ENCODE results near the gene LMAN2.
"Not testable (repeated sequence)": the region's sequence is repeated elsewhere in the genome, so short reads cannot be mapped to it uniquely, and the experiment has no call there.

The LMAN2 gene

DNA sequence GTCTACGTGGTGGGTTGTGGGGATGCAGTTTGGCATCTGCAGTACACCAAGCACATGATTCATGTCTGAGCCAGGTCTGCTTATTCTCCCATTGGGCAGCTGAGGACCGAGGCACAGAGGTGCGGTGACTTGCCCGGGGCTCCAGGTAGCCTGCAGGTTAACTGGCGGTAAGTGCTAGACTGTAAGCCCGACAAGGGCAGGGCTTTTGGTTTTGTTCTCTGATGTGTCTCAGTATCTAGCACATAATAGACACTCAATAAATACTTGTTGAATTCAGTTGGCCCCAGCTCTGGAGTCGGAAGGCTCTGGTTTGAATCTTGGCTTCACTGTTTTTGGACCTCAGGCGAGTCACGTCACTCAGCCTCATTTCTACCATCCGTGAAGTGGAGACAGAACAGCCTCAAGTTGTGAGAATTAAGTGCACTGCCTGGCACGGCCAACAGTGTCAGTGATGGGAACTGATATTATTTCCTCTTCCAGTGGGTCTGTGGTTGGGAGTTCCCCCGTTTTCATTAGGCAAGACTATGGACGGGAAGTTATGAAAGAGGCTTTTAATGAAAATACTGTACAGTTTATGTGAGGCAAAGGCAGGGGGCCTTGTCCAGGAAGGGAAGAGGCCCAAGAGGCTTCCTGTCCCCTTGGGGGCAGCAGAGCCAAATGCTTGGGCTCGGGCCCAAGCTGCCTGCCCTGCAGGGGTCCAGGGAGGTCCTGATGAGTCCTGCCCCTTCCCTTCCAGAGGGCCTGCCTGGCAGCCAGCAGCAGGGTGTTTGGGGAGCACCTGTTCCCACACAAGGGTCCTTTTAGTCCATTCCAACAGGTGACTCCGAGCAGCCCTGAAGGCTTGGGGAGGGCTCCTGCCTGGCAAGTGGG is 44.6 kb downstream of the LMAN2 start:
- no peak for DNase-seq (ENCODE audit: low read depth)

DNA sequence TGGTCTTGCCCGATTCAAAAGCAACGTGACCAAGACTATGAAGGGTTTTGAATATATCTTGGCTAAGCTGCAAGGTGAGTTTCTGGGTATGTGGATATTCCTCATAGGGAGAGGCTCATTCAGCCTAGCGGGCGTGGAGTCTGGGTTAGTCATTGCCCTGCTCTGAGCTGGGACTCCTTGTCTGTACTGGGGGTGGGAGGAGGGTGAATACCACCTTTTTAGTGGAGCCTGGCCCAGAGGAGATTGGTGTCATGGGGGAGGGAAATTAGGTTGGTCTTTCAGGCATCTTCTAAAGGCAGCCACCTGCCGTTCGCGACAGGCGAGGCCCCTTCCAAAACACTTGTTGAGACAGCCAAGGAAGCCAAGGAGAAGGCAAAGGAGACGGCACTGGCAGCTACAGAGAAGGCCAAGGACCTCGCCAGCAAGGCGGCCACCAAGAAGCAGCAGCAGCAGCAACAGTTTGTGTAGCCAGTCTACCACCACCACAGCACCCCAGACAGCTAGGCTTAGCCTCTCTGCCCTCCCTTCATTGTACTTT is 45.3 kb downstream of the LMAN2 start:
- DNase-seq (ENCODE audit: low read depth) = not testable (repeated sequence)

DNA sequence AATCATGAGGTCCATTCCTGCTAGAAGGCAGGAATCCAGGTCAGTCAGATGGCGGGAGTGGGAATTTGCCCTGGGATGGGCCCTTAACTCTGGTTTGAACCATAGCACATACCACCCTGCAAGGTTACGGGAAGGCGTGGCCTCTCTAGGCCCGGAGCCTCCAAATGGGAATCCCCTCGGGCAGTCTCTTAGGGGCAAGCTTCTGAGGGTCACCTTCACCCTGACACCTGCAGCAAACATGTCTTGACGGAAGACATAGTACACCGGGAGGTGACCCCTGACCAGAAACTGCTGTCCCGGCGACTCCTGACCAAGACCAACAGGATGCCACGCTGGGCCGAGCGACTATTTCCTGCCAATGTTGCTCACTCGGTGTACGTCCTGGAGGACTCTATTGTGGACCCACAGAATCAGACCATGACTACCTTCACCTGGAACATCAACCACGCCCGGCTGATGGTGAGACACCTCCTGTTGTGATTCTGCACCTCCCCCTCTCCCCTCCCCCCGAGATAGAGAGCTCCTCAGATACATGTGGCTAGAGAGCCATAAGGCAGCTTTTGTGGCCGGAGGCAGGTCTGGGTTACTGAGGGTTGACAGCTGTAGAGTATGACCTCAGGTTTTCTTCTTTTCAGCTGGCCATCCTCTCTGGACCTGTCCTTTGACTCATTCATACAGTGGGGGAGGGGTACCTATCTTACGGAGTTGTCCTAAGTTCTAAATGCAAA is 46.9 kb downstream of the LMAN2 start:
- no peak for DNase-seq (ENCODE audit: low read depth)

DNA sequence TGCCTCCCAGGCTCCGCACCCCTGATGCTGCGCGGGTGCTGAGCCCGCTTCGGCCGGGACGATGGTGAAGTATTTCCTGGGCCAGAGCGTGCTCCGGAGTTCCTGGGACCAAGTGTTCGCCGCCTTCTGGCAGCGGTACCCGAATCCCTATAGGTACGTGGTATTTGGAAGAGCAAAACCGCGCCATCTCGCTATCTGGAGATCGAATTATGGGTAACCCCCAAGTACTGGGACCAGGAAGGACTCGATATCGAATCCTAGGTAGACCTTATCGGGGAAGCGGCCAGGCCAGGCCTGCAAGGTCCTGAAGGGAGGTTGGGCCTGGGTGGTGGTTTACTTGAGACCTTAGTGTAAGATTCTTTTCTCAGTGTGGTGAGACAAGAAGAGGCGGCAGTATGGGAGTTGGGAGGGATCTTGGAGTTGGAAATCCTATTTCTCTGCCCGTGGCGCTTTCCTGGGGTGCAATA is 47.5 kb downstream of the LMAN2 start:
- DNase-seq (ENCODE audit: low read depth) = no peak

DNA sequence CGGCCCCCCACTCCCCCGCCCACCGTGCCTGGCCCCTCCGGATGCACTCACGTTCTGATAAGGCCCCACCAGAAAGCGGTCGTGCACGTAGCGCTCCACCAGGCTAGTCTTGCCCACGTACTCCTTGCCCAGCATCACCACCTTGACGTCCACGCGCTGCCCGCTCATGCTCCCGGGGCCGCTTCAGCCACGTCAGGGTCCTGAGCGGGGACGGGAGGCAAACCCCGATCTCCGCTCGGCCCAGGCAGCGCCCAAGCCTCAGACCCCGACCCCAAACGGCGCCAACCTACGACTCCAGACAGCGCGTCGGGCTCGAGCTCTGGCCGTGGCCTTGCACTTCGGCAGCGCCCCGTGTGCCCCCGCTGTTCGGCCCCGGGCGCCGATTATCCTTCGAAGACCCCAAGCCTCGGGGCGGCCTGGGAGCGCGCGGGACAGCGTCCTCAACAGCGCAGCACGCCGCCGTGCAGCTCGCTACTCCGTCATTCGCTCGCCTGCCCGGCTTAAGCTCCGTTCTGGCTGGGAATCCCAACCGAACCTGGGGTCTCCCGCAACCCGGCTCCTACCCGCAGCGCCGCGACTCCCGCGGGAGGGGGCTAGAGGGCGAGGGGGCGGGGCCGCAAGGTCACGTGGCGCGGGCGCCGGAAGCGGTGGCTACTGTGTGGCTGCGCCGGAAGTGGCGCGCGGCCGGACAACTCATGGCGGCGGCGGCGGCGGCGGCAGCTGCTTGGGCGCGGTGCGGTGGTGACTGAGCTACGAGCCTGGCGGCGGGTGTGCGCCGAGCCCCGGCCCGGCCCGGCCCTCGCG is 48.1 kb downstream of the LMAN2 start, which contains the start of the genes PRELID1 and RAB24:
PRELID1 (plus strand) TSS at position 679 of the 804 bp plus-strand sequence. CDS start 187 bp downstream, outside the sequence.
RAB24 (minus strand) TSS at position 599 of the 804 bp plus-strand sequence; CDS start at position 168, 431 bp downstream.
- peak; percentile 52 for DNase-seq (ENCODE audit: low read depth)

DNA sequence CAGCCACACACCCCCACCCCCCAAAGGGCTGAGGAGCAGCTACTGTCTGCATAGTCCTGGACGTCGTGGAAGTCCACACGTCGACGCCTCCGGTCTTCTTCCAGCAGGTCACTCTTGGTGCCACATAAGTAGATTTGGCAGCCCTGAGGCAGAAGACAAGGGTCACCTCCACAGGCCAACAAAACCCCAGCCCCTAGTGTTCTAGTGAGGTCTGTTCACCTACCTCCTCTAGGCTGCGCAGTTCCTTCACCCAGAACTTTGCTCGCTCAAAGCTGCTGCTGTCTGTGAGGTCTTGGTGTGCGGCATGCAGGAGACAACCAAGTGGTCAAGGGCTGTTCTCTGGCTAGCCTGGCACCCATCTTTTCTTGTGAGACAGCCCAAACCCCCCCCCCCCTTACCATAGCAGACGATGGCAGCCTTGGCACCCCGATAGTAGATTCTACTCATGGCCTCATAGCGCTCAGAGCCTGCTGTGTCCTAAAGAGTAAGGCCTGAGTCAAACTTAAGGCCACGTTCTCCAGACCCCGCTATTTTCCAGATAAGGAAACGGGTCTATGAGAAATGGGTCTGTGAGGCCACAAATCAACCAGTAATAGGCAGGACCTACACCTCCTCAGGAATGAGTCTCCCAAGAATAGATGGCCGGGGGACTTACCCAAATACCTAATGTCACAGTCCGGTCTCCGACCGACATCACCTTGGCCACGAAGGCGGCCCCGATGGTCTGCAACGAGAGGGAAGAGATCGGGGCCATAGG is 48.9 kb downstream of the LMAN2 start:
- no peak for DNase-seq (ENCODE audit: low read depth)

DNA sequence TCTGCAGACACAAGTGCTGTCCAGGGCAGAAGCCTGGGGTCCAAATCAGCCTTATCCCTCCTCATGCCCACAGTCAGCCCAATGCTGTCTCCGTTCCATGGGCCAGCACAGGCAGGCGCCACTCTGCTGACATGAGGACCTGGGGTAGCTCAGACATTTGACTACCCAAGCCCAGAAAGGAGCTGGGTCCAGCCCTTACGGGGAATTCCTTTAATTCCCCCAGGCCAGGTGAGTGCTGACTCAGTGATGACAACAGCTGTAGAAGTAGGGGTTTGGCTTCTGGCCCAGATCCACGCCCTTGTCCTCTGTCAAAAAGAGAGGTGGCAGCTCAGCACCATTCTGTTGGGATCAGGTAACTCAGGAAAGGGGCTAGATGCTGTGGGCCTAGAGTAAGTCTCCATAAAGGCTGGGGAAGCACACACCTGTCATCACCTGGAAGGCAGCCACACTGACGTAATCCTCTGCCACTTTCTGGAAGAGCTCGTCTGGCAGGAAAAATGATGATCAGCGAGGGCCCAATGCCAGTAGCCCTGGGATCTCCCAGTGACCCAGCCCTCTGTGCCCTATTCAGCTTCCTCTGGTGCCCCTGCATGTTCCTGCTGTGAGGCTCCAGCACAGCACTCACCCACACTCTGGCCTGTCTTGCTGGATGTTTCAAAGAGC is 49.8 kb downstream of the LMAN2 start:
- DNase-seq (ENCODE audit: low read depth) = no peak

DNA sequence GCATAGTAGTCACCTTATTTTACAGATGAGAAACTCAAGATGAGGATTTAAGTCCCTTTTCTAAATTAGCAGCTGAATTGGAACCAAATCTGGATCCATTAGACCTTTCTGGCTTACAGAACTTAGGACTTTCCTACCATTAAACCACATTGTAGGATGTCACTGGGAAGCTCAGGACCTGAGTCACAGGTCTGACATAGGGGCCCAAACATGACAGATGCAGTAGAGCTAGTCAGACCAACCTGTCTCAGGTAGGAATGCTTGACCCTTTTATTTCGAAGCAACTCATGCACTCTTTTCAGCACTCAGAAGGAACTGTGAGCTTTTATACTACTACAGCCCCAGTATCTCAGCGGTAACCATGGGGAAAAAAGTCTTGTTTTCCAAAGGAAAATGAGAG is 50.5 kb downstream of the LMAN2 start:
- no peak for DNase-seq (ENCODE audit: low read depth)

DNA sequence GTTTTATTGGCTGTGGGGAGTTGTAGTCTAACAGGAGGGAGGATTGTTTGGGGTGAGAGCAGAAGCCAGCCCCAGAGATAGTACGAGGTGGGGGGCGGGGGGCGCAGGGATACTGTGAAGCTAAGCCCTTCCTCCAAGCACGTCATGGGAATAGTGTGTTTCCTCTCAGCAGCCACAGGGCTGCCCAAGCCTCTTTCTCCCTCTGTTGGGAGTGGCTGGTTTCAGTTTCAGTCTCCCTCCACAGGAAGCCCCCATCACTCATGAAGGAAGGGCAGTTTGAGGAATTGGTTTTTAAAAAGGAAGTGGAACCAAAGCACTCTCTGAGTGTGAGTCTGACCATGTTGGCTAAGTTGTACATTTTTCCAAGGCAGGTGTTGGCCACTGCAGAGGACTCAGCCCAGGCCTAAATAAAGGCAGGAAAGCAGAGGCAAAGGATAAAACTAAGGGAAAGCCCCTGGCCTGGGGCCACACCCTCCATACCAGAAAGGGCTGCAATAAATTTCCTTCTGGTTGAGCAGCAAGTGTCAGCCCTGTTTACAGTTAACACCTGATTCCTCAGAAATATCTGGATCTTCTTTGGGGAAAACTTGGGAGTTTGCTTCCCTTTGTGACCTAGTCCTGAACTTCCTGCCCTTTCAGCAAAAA is 51.1 kb downstream of the LMAN2 start:
- DNase-seq (ENCODE audit: low read depth) = no peak

DNA sequence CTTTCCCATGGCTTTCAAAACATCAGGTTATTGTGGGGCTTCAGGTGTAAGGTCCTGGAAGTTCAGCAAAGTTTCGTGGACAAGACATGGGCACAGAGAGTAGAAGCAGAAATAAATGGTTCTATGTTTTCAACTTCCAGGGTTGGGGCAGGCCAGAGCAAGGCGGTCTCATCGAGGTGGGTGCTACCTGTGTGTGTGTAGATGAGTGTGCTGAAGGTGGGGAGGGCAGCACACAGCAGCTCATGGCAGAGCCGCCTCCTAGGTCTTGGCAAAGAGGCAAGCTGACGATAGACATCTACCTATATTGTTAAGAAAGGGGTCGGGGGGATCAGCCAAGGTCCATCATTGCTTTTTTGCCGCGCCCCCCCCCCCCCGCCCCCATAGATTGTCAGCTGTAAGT is 51.8 kb downstream of the LMAN2 start:
- no peak for DNase-seq (ENCODE audit: low read depth)

DNA sequence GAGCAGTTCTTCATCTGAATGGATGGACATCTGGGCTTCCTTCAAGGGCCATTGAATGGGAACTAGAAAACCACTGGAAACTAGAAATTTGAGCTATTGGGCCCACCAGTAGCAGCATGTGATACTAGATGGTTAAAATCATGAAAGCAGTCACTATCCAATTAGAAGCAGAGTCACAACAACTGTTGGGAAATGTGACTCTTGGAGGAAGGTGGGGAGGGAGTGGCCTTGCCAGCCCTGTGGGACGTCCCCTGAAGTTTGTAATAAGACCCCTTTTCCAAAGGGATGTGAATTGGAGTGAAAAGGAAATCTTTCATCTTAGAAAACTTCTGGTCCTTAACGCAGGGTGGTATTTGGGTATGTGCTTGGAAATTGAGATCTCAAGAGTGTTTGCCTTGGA is 53.5 kb downstream of the LMAN2 start:
- no peak for DNase-seq (ENCODE audit: low read depth)

DNA sequence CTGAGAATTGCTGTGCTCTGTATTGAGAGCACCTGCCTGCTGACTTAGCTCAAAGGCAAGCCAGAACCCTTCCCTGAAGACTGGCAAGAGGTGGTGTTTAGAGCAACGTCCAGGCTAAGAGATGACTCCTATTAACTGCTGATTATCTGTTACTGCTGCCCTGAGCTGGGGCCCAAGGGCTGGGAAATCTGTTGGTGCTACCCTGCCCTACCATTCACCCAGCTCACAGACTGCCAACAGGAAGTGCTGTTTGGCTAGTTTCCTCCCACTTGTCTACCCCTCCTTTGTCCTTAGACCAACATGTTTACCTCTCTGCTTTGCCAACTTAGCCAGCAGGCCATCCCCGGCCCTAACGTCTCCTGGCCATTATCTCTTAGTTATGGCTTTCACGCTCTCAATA is 54.9 kb downstream of the LMAN2 start:
- no peak for DNase-seq (ENCODE audit: low read depth)

DNA sequence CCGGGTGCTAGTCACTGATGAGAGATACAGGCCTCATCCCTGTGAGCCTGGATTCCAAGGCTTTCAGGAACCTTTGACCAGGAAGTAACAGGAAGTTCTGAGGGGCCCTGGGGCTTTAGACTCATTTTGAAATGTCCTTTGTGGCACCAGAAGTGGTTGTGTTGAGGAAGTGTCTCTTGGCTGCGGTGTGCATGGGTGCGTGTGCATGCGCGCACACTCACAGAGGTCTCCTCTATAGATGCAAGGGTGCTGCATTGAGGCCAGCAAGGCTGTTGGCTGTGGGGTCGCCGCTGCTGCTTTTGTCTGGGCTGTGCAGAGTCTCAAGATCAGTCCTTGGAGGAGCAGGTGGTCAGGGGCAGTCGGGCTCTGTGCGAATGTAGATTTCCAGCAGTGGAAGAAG is 55.5 kb downstream of the LMAN2 start:
- DNase-seq (ENCODE audit: low read depth) = no peak

DNA sequence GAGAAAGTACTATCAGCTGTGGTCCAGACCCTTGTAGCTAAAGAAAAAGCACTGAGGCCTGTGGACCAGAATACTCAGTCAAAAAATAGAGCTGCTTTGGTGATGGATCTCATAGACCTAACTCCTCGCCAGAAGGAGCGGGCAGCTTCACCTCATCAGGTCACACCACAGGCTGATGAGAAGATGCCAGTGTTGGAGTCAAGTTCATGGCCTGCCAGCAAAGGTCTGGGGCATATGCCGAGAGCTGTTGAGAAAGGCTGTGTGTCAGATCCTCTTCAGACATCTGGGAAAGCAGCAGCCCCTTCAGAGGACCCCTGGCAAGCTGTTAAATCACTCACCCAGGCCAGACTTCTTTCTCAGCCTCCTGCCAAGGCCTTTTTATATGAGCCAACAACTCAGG is 56.8 kb downstream of the LMAN2 start:
- DNase-seq (ENCODE audit: low read depth) = no peak

DNA sequence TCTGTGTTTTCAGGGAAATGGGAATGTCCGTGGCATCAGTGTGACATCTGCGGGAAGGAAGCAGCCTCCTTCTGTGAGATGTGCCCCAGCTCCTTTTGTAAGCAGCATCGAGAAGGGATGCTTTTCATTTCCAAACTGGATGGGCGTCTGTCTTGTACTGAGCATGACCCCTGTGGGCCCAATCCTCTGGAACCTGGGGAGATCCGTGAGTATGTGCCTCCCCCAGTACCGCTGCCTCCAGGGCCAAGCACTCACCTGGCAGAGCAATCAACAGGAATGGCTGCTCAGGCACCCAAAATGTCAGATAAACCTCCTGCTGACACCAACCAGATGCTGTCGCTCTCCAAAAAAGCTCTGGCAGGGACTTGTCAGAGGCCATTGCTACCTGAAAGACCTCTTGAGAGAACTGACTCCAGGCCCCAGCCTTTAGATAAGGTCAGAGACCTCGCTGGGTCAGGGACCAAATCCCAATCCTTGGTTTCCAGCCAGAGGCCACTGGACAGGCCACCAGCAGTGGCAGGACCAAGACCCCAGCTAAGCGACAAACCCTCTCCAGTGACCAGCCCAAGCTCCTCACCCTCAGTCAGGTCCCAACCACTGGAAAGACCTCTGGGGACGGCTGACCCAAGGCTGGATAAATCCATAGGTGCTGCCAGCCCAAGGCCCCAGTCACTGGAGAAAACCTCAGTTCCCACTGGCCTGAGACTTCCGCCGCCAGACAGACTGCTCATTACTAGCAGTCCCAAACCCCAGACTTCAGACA is 57.5 kb downstream of the LMAN2 start:
- DNase-seq (ENCODE audit: low read depth) = no peak

DNA sequence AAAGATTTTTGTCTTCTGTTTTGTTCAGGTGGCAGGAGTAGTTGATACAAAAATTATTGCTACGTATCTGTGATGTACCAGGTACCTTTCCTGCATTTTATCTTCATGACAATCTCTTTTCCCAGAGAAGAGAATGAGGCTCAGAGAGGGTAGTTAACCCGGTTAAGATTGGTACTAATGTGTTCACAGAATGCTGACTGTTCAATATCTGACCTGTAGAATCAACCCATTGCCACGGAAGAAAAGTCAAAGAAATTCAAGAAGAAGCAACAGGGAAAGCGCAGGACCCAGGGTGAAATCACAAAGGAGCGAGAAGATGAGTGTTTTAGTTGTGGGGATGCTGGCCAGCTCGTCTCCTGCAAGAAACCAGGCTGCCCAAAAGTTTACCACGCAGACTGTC is 59.7 kb downstream of the LMAN2 start:
- no peak for DNase-seq (ENCODE audit: low read depth)

DNA sequence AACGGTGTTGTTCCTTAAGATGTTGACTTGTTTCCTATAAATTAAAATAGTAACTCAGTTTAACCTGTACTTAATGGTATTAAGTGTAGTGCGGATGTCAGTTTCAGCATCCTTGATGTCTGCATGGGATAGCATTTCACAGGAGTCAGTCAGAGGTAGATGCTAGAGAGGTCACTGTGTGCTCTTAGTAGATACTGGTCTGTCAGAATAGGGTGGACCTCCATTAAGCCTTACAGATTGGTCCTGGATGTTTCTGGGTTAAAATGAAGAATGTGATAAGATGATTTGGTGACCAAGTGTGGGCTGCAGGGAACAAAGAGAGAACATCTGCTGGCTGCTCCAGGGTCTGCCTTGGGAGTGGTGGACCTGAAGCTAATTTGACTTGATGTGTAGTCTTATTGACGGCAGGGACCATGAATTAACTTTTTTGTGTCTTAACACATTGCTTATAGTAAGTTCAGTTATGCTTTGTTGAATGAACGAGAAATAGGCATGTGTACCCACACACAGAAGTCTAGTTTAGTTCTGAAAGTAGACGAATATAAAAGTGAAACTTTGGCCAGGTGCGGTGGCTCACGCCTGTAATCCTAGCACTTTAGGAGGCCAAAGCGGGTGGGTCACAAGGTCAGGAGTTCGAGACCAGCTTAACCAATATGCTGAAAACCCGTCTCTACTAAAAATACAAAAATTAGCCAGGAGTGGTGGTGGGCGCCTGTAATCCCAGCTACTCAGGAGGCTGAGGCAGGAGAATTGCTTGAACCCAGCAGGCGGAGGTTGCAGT is 60.5 kb downstream of the LMAN2 start:
- DNase-seq (ENCODE audit: low read depth) = no peak

DNA sequence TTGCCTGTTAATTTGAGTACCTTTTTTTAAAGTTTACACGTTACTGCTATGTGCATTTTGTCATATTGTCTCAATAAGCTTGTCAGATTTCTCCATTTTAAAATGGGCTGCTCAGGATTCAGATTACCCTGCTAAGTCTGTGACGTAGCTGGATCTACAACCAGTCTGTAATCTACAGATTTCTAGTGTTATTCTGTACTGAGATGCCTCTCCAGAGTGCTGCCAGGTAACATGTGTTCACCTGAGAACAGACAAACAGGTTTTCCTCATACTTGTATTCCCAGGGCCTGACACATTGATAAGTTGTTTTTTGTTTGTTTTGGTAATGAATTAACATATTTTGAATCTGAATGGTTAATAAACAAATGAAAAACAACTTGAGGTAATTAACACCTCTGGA is 63.3 kb downstream of the LMAN2 start:
- DNase-seq (ENCODE audit: low read depth) = no peak
